Putamen (tissue), 1 donor: Measurements from ENCODE around the gene CEP162.
"Not testable (repeated sequence)": the region's sequence is repeated elsewhere in the genome, so short reads cannot be mapped to it uniquely, and the experiment has no call there.

Experiments
- DNase-seq: peaks from one replicate; pipeline ENCODE4 v3.0.0-alpha.2; 2016; ENCODE audit warnings: low spot score

CEP162 gene

GRCh38 chr6:84151669-84152068 lies 75.8 kb downstream of the CEP162 start:
- no peak for DNase-seq

GRCh38 chr6:84150705-84151104 lies 76.7 kb downstream of the CEP162 start:
- DNase-seq, result no peak

- no peak for DNase-seq
Measured at GRCh38 chr6:84141521-84141920, 85.9 kb downstream of the CEP162 start.

- no peak for DNase-seq
Measured at GRCh38 chr6:84139311-84139710, 88.1 kb downstream of the CEP162 start.

- DNase-seq, result no peak
Measured at GRCh38 chr6:84137989-84138575, 89.4 kb downstream of the CEP162 start.

- no peak for DNase-seq
Measured at GRCh38 chr6:84137051-84137375, 90.4 kb downstream of the CEP162 start.

GRCh38 chr6:84136364-84137050 lies 90.9 kb downstream of the CEP162 start:
- no peak for DNase-seq

GRCh38 chr6:84135291-84135690 lies 92.2 kb downstream of the CEP162 start:
- DNase-seq, result no peak

- not testable (repeated sequence) for DNase-seq
Measured at GRCh38 chr6:84133385-84133784, 94.1 kb downstream of the CEP162 start.

GRCh38 chr6:84129588-84129987 lies 97.9 kb downstream of the CEP162 start:
- DNase-seq, result not testable (repeated sequence)

GRCh38 chr6:84123186-84123585 lies 104.3 kb downstream of the CEP162 start:
- DNase-seq, result no peak

GRCh38 chr6:84119277-84119676 lies 108.2 kb downstream of the CEP162 start:
- DNase-seq, result no peak

- DNase-seq, result no peak
Measured at GRCh38 chr6:84118191-84118590, 109.3 kb downstream of the CEP162 start.

GRCh38 chr6:84114933-84115594 lies 112.4 kb downstream of the CEP162 start:
- not testable (repeated sequence) for DNase-seq

GRCh38 chr6:84111351-84111750 lies 116.1 kb downstream of the CEP162 start:
- DNase-seq, result not testable (repeated sequence)

- DNase-seq, result no peak
Measured at GRCh38 chr6:84107495-84107894, 119.9 kb downstream of the CEP162 start.

GRCh38 chr6:84105215-84105924 lies 122.1 kb downstream of the CEP162 start:
- not testable (repeated sequence) for DNase-seq

- DNase-seq, result no peak
Measured at GRCh38 chr6:84103029-84103428, 124.4 kb downstream of the CEP162 start.

GRCh38 chr6:84095156-84095555 lies 132.3 kb downstream of the CEP162 start:
- no peak for DNase-seq

- no peak for DNase-seq
Measured at GRCh38 chr6:84093441-84094435, 133.7 kb downstream of the CEP162 start.

GRCh38 chr6:84089552-84089951 lies 137.9 kb downstream of the CEP162 start:
- DNase-seq, result no peak

GRCh38 chr6:84089081-84089480 lies 138.4 kb downstream of the CEP162 start:
- DNase-seq, result no peak
